ENCODE results near the gene CRIM1.
"Not testable (repeated sequence)": the region's sequence is repeated elsewhere in the genome, so short reads cannot be mapped to it uniquely, and the experiment has no call there.

CRIM1 gene

GRCh38 chr2:36355151-36355889, at the start of gene CRIM1:
TSS of gene CRIM1 (plus strand) at chr2:36355778. CDS start at chr2:36356293, 515 bp downstream.
- H3K36me3 Mint-ChIP-seq (ENCODE audit: insufficient read depth): peaks cover 6% of the 10 kb centered on the region
- no peaks in the 10 kb centered on the region for H3K9me3 Mint-ChIP-seq
- peaks cover 34% of the 10 kb centered on the region for H3K4me1 Mint-ChIP-seq
- no peak within 1 kb of the TSS for H3K27ac Mint-ChIP-seq (ENCODE audit: low read depth)
- ATAC-seq (replicated peaks; ENCODE audit: extremely low read depth, poor library complexity, severe bottlenecking) (peak; percentile 40), DNase-seq (ENCODE audit: low spot score in 2 of 2) (no peak)
- H3K27me3 Mint-ChIP-seq: peaks cover 14% of the 10 kb centered on the region
- peak within 1 kb of the TSS; percentile 90 for H3K4me3 Mint-ChIP-seq

GRCh38 chr2:36307441-36307840, 48.1 kb upstream of the CRIM1 start:
- no peak for ATAC-seq (replicated peaks; ENCODE audit: extremely low read depth, poor library complexity, severe bottlenecking)
- H3K27me3 Mint-ChIP-seq: no peaks in the 10 kb centered on the region
- H3K4me1 Mint-ChIP-seq: peaks cover 7% of the 10 kb centered on the region
- DNase-seq (ENCODE audit: low spot score in 2 of 2): no peak
- peaks cover 8% of the 10 kb centered on the region for H3K9me3 Mint-ChIP-seq
- no peak overlapping the region for H3K4me3 Mint-ChIP-seq
- no peak overlapping the region for H3K27ac Mint-ChIP-seq (ENCODE audit: low read depth)
- no peaks in the 10 kb centered on the region for H3K36me3 Mint-ChIP-seq (ENCODE audit: insufficient read depth)

DNA sequence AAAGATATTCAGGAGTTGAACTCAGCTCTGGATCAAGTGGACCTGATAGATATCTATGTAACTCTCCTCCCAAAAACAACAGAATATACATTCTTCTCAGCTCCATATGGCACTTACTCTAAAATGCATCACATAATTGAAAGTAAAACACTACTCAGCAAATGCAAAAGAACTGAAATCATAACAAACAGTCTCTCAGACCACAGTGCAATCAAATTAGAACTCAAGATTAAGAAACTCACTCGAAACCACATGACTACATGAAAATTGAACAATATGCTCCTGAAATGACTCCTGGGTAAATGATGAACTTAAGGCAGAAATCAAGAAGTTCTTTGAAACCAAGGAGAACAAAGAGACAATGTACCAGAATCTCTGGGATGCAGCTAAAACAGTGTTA, 45.1 kb upstream of the CRIM1 start:
- H3K27me3 Mint-ChIP-seq; ATAC-seq (replicated peaks; ENCODE audit: extremely low read depth, poor library complexity, severe bottlenecking); DNase-seq (ENCODE audit: low spot score in 2 of 2); H3K9me3 Mint-ChIP-seq; H3K4me3 Mint-ChIP-seq; H3K4me1 Mint-ChIP-seq; H3K36me3 Mint-ChIP-seq (ENCODE audit: insufficient read depth): not testable (repeated sequence)
- H3K27ac Mint-ChIP-seq (ENCODE audit: low read depth): peak overlapping the region; percentile 11

- Mint-ChIP-seq H3K36me3 (ENCODE audit: insufficient read depth) (no peaks in the 10 kb centered on the region), H3K4me3 (no peak overlapping the region), H3K4me1 (no peaks in the 10 kb centered on the region), H3K27ac (ENCODE audit: low read depth) (no peak overlapping the region), H3K9me3 (no peaks in the 10 kb centered on the region), H3K27me3 (peaks cover 11% of the 10 kb centered on the region)
- no peak for DNase-seq (ENCODE audit: low spot score in 2 of 2)
- no peak for ATAC-seq (replicated peaks; ENCODE audit: extremely low read depth, poor library complexity, severe bottlenecking)
These were observed 37.0 kb upstream of the CRIM1 start for GRCh38 chr2:36318547-36318946.

DNA sequence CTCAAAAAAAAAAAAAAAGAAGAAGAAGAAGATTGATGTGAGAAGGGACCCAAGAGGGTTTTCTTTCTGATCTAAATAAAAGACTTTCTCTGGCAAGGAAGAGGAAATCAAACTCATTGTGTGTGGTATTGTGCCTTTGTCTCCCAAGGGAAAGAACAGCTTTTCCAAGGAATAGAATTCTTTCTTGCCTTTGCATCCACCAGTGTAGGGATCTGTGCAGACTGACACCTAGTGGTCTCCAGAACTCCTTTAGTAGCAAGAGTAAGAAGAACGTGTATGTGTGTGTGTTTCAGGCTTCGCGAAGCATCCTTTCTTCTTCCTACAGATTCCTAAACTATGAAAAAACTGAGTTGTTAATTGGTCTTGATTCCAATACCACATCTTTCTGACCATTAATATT, 33.5 kb upstream of the CRIM1 start:
- Mint-ChIP-seq H3K27ac (ENCODE audit: low read depth) (no peak overlapping the region), H3K27me3 (peaks cover 11% of the 10 kb centered on the region), H3K4me3 (no peak overlapping the region), H3K9me3 (no peaks in the 10 kb centered on the region), H3K36me3 (ENCODE audit: insufficient read depth) (no peaks in the 10 kb centered on the region), H3K4me1 (no peaks in the 10 kb centered on the region)
- no peak for DNase-seq (ENCODE audit: low spot score in 2 of 2)
- ATAC-seq (replicated peaks; ENCODE audit: extremely low read depth, poor library complexity, severe bottlenecking): no peak

GRCh38 chr2:36326286-36326685, 29.3 kb upstream of the CRIM1 start:
- Mint-ChIP-seq H3K4me3 (no peak overlapping the region), H3K27ac (ENCODE audit: low read depth) (no peak overlapping the region), H3K36me3 (ENCODE audit: insufficient read depth) (no peaks in the 10 kb centered on the region), H3K27me3 (peaks cover 11% of the 10 kb centered on the region), H3K9me3 (no peaks in the 10 kb centered on the region), H3K4me1 (no peaks in the 10 kb centered on the region)
- DNase-seq (ENCODE audit: low spot score in 2 of 2) (no peak), ATAC-seq (replicated peaks; ENCODE audit: extremely low read depth, poor library complexity, severe bottlenecking) (no peak)

GRCh38 chr2:36329251-36329650, 26.3 kb upstream of the CRIM1 start:
- no peak overlapping the region for H3K4me3 Mint-ChIP-seq
- H3K4me1 Mint-ChIP-seq: no peaks in the 10 kb centered on the region
- H3K36me3 Mint-ChIP-seq (ENCODE audit: insufficient read depth): no peaks in the 10 kb centered on the region
- no peak for DNase-seq (ENCODE audit: low spot score in 2 of 2)
- ATAC-seq (replicated peaks; ENCODE audit: extremely low read depth, poor library complexity, severe bottlenecking): no peak
- H3K27ac Mint-ChIP-seq (ENCODE audit: low read depth): no peak overlapping the region
- no peaks in the 10 kb centered on the region for H3K9me3 Mint-ChIP-seq
- no peaks in the 10 kb centered on the region for H3K27me3 Mint-ChIP-seq

DNA sequence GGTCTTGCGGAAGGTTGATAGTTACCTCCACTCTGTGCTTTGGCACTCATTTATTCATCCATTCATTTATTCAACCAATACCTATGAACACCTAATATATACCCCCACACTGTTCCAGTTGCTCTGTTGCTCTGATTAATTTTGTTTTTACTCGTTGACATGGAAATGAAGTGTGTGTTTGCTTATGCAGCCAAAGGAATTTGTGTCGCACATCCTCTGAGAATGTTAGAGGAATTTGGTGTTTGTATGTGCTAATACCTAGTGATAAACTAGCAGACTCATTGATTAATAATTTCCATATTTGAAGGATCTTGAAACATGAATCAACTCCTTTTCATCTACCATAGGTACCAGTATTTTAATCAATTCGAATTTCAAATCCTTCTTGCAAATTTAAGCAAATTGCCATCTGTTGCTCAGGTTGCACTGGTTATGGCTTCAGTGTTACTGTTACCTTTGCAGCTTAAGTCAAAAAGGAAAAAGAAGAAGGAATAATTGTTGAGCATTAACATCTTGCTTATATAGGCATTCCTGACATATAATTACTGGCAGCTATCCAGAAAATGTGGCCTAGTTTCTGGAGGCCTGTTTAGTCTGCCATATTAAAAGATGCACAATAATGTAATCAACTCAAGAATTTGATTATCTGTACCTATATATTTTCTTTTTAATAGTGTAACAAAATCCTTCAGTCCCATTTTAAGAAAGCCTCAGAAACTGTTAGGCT, 25.7 kb upstream of the CRIM1 start:
- H3K9me3 Mint-ChIP-seq: no peaks in the 10 kb centered on the region
- DNase-seq (ENCODE audit: low spot score in 2 of 2): no peak
- H3K36me3 Mint-ChIP-seq (ENCODE audit: insufficient read depth): no peaks in the 10 kb centered on the region
- no peak for ATAC-seq (replicated peaks; ENCODE audit: extremely low read depth, poor library complexity, severe bottlenecking)
- no peaks in the 10 kb centered on the region for H3K27me3 Mint-ChIP-seq
- no peaks in the 10 kb centered on the region for H3K4me1 Mint-ChIP-seq
- H3K27ac Mint-ChIP-seq (ENCODE audit: low read depth): no peak overlapping the region
- no peak overlapping the region for H3K4me3 Mint-ChIP-seq

DNA sequence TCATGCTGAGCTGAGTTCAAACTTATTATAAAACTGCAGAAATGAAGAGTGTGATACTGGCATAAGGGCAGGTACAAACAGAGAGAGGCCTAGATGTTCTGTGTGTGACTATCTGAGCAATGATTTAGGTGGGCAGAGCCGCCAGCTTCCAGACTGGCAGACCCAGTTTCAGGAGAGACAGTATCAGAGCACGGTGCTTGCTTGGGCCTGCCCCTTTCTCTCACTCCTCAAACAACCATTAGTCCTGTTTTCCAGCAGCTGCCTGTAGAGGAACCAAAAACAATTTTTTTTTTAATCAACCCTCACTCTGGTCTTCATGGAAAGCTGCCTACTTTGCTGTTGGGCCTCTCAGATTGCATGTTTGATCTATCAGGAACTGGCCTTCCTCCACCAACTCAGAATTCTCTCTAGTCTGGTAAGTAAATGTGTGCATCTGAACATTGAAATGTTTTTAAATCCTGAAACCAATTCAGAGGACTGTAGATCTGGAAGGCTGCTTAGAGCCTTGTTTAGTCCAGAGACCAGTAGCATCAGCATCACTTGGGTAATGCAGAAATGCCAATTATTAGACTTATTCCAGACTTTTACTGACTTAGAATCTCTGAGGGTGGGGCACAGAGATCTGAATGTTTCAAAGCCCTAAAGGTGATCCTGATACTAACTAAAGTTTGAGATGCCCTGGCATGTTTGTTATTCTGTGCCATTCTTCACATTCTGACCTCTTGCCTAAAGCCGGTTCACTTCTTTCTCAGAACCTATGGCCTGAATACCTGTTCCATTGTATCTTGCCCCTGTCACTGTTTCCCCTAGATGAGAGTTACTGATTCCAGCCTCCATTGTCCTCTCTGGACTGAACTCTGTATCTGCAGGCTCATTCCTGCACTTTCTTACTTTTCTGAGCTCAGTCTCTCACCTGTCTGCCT, 24.8 kb upstream of the CRIM1 start:
- ATAC-seq (replicated peaks; ENCODE audit: extremely low read depth, poor library complexity, severe bottlenecking) (no peak), DNase-seq (ENCODE audit: low spot score in 2 of 2) (no peak)
- H3K4me3 Mint-ChIP-seq: no peak overlapping the region
- no peaks in the 10 kb centered on the region for H3K36me3 Mint-ChIP-seq (ENCODE audit: insufficient read depth)
- no peak overlapping the region for H3K27ac Mint-ChIP-seq (ENCODE audit: low read depth)
- no peaks in the 10 kb centered on the region for H3K27me3 Mint-ChIP-seq
- H3K9me3 Mint-ChIP-seq: no peaks in the 10 kb centered on the region
- H3K4me1 Mint-ChIP-seq: no peaks in the 10 kb centered on the region

- Mint-ChIP-seq H3K4me3 (no peak overlapping the region), H3K27me3 (no peaks in the 10 kb centered on the region), H3K27ac (ENCODE audit: low read depth) (no peak overlapping the region), H3K4me1 (peaks cover 4% of the 10 kb centered on the region), H3K9me3 (no peaks in the 10 kb centered on the region), H3K36me3 (ENCODE audit: insufficient read depth) (no peaks in the 10 kb centered on the region)
- ATAC-seq (replicated peaks; ENCODE audit: extremely low read depth, poor library complexity, severe bottlenecking) (no peak), DNase-seq (ENCODE audit: low spot score in 2 of 2) (no peak)
These were observed 22.1 kb upstream of the CRIM1 start for GRCh38 chr2:36333350-36334012.

DNA sequence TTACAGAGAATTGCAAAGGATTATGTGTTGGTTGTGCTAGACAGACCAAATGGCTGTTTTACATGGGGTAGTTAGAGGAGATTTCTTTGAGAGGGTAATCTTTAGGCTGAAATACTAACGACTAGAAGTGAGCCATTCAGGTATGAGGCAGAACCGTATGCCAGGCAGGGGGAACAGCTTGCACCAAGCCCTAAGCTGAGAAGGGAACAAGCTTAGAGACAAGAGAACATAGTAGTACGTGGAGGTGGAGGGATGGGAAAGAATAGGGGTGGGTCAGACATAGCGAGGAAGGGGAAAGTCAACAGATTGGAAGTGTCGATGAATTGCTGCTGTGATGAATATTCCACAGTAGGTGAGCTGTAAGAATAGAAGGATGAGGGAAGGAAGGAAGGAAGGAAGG, 20.0 kb upstream of the CRIM1 start:
- H3K4me3 Mint-ChIP-seq: no peak overlapping the region
- no peak for DNase-seq (ENCODE audit: low spot score in 2 of 2)
- no peaks in the 10 kb centered on the region for H3K9me3 Mint-ChIP-seq
- no peaks in the 10 kb centered on the region for H3K36me3 Mint-ChIP-seq (ENCODE audit: insufficient read depth)
- ATAC-seq (replicated peaks; ENCODE audit: extremely low read depth, poor library complexity, severe bottlenecking): no peak
- H3K4me1 Mint-ChIP-seq: peaks cover 4% of the 10 kb centered on the region
- no peaks in the 10 kb centered on the region for H3K27me3 Mint-ChIP-seq
- H3K27ac Mint-ChIP-seq (ENCODE audit: low read depth): no peak overlapping the region

- Mint-ChIP-seq H3K4me1 (peaks cover 4% of the 10 kb centered on the region), H3K36me3 (ENCODE audit: insufficient read depth) (no peaks in the 10 kb centered on the region), H3K27me3 (no peaks in the 10 kb centered on the region), H3K27ac (ENCODE audit: low read depth) (no peak overlapping the region), H3K4me3 (no peak overlapping the region), H3K9me3 (no peaks in the 10 kb centered on the region)
- DNase-seq (ENCODE audit: low spot score in 2 of 2) (no peak), ATAC-seq (replicated peaks; ENCODE audit: extremely low read depth, poor library complexity, severe bottlenecking) (no peak)
These were observed 19.3 kb upstream of the CRIM1 start for GRCh38 chr2:36336321-36336720.

All from central memory CD8-positive, alpha-beta T cell (primary cell).